PC-3 (cell line): Measurements from ENCODE around the gene ACD. TPM values are rescaled to one million over a fixed set of nuclear protein-coding genes. Genes with fewer than 3 reads are reported as not detected.

Experiments used
- ATAC-seq: fragments of 200-7000 bp; cut with Tn5 transposase; 2 replicates; pipeline ENCODE4 v1.9.1; 2020; ENCODE audit warnings: mild to moderate bottlenecking, moderate library complexity
- BruUV-seq: library from RNA; stranded (reverse); fragments of 400-500 nt; replicated peaks from 2 replicates; lab custom pipeline; 2021; lab: Mats Ljungman, UMichigan
- CTCF ChIA-PET: fragments of 300-600 bp; sonication (Branson Sonifier 250); formaldehyde crosslinking; loops from one replicate; lab custom pipeline; 2022; ENCODE audit warnings: antibody characterized with exemption; lab: Charles Lee
- POLR2A ChIA-PET: fragments of 300-600 bp; sonication (Branson Sonifier 250); formaldehyde crosslinking; loops from one replicate; lab custom pipeline; 2022; ENCODE audit warnings: antibody characterized with exemption; ENCODE audit not compliant: unreplicated experiment; lab: Charles Lee
- DNase-seq: peaks from one replicate; pipeline ENCODE4 v3.0.0-alpha.2; 2015
- H2AFZ ChIP-seq: fragments of 300-600 bp; sonication (generic); 2 replicates; pipeline ENCODE4 v1.6.0; 2016; ENCODE audit warnings: antibody characterized with exemption, low read length
- H3F3A ChIP-seq: fragments of 300-600 bp; sonication (generic); one replicate; pipeline ENCODE4 v1.6.0; 2017; ENCODE audit warnings: antibody characterized with exemption, low read length, control low read depth, mild to moderate bottlenecking; ENCODE audit not compliant: unreplicated experiment
- H3K27ac ChIP-seq: fragments of 300-600 bp; sonication (generic); 2 replicates; pipeline ENCODE4 v1.5.1; 2016; ENCODE audit warnings: mild to moderate bottlenecking, low read length
- H3K27me3 ChIP-seq: fragments of 300-600 bp; sonication (generic); 2 replicates; pipeline ENCODE4 v1.6.1; 2016; ENCODE audit warnings: low read length, mixed read lengths
- H3K36me3 ChIP-seq: fragments of 300-600 bp; sonication (generic); 2 replicates; pipeline ENCODE4 v1.6.1; 2016; ENCODE audit warnings: low read depth, mixed run types, low read length, mixed read lengths
- H3K4me1 ChIP-seq: fragments of 300-600 bp; sonication (generic); 2 replicates; pipeline ENCODE4 v1.5.1; 2016; ENCODE audit warnings: low read length; ENCODE audit not compliant: insufficient read depth
- H3K4me2 ChIP-seq: fragments of 300-600 bp; sonication (generic); 2 replicates; pipeline ENCODE4 v1.6.0; 2016; ENCODE audit warnings: low read length
- H3K4me3 ChIP-seq: fragments of 300-600 bp; sonication (generic); 2 replicates; pipeline ENCODE4 v1.5.1; 2016; ENCODE audit warnings: mild to moderate bottlenecking, low read length, mixed read lengths
- H3K79me2 ChIP-seq: fragments of 300-600 bp; sonication (generic); 2 replicates; pipeline ENCODE4 v1.6.1; 2017; ENCODE audit warnings: low read length, mixed read lengths
- H3K9ac ChIP-seq: fragments of 300-600 bp; sonication (generic); 2 replicates; pipeline ENCODE4 v1.6.0; 2016; ENCODE audit warnings: mild to moderate bottlenecking, low read length
- H3K9me2 ChIP-seq: fragments of 300-600 bp; sonication (generic); replicated peaks from 2 replicates; pipeline ENCODE4 v1.6.1; 2016; ENCODE audit warnings: mixed run types, low read length, mixed read lengths
- H3K9me3 ChIP-seq: fragments of 300-600 bp; sonication (generic); 2 replicates; pipeline ENCODE4 v1.6.1; 2016; ENCODE audit warnings: low read length, mixed read lengths
- H4K20me1 ChIP-seq: fragments of 300-600 bp; sonication (generic); 2 replicates; pipeline ENCODE4 v1.6.1; 2016; ENCODE audit warnings: low read length, mixed read lengths
- EZH2 ChIP-seq: fragments of 300-600 bp; sonication (generic); IDR thresholded peaks from one replicate; pipeline ENCODE4 v1.6.1; 2017; ENCODE audit warnings: antibody characterized with exemption, mild to moderate bottlenecking, low read length; ENCODE audit not compliant: unreplicated experiment
- EZH2phosphoT487 ChIP-seq: fragments of 300-600 bp; sonication (generic); IDR thresholded peaks from 2 replicates; pipeline ENCODE4 v1.6.1; 2018; ENCODE audit warnings: mild to moderate bottlenecking, antibody characterized with exemption, low read length, borderline replicate concordance
- intact Hi-C: fragments of 100-400 bp; cut with micrococcal nuclease; formaldehyde crosslinking; loops from 2 replicates; pipeline ENCODE4 v1.9.0; 2023
- total RNA-seq: library from RNA; depleted of rRNA; stranded (reverse); fragments of >200 nt; gene quantifications from 2 replicates; pipeline ENCODE4 v1.2.3, GENCODE V29; 2014
- TF ChIP-seq, protein P1 (sequence below): fragments of 300-600 bp; sonication (generic); conservative IDR thresholded peaks from 2 replicates; pipeline ENCODE4 v1.5.1; 2017; ENCODE audit warnings: antibody characterized with exemption, low read depth, mild to moderate bottlenecking, low read length

The ACD gene
- total RNA-seq, 1 experiment from 2014 or later = 26.3 TPM

DNA sequence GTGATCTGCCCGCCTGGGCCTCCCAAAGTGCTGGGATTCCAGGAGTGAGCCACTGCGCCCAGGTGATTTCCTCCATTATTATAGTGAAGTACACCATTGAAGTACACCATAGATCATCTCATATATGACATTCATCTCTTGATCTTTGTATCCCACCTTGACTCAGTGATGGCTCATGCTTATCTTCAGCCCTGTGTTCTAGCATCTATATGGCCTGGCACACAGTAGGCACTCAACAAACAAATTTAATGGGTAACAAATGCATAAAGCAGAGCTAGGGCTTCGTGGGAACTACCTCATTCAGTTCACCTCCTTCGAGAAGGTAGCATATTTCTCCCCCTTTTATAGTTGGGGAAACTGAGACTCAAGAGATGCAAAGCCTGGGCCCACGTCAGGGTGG lies 5.5 kb upstream of the ACD start:
- ATAC-seq = no peak
- no peak for DNase-seq
- Histone ChIP-seq H3K36me3 (no peaks in the 10 kb centered on the region), H3K9me2 (no peaks in the 10 kb centered on the region), H3K9me3 (no peaks in the 10 kb centered on the region), H3K79me2 (no peaks in the 10 kb centered on the region), H3K27me3 (no peaks in the 10 kb centered on the region), H3K4me3 (peak overlapping the region; percentile 68), H3K4me1 (no peaks in the 10 kb centered on the region; the same call in 1 of the 2 replicates), H3F3A (no peaks in the 10 kb centered on the region), H4K20me1 (no peaks in the 10 kb centered on the region), H2AFZ (peak overlapping the region; percentile 73; the same call in 1 of the 2 replicates), H3K4me2 (peak overlapping the region; percentile 90), H3K27ac (no peak overlapping the region), H3K9ac (peak overlapping the region; percentile 52; the same call in 1 of the 2 replicates)
- intact Hi-C loops = no loop called here
- no TSS peak for BruUV-seq
- TF ChIP-seq EZH2phosphoT487 (no peak), EZH2 (no peak)
- TF ChIP-seq, protein P1, sequence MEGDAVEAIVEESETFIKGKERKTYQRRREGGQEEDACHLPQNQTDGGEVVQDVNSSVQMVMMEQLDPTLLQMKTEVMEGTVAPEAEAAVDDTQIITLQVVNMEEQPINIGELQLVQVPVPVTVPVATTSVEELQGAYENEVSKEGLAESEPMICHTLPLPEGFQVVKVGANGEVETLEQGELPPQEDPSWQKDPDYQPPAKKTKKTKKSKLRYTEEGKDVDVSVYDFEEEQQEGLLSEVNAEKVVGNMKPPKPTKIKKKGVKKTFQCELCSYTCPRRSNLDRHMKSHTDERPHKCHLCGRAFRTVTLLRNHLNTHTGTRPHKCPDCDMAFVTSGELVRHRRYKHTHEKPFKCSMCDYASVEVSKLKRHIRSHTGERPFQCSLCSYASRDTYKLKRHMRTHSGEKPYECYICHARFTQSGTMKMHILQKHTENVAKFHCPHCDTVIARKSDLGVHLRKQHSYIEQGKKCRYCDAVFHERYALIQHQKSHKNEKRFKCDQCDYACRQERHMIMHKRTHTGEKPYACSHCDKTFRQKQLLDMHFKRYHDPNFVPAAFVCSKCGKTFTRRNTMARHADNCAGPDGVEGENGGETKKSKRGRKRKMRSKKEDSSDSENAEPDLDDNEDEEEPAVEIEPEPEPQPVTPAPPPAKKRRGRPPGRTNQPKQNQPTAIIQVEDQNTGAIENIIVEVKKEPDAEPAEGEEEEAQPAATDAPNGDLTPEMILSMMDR = no peak
- CTCF ChIA-PET = no interaction called here
- POLR2A ChIA-PET = no interaction called here

DNA sequence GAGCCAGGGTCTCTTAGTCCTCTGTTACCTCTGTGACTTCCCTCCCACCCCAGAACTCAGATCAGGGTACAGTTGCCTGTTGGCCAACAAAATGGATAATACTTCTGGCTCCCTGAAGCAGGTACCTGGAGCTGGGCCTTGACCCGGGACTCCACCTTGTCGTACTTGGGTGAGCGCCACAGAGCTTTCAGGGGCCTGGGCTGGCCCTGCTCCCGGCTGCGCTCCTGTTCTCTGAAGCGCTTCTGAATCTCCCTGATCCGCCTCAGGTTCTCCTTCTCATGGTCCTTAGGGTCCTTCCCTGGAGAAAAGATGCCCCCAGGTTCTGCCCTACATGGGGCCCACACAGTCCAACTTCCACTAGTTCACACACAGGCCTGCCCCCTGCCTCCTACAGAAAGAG lies 4.8 kb upstream of the ACD start:
- ATAC-seq = no peak
- intact Hi-C loops = no loop called here
- CTCF ChIA-PET = no interaction called here

DNA sequence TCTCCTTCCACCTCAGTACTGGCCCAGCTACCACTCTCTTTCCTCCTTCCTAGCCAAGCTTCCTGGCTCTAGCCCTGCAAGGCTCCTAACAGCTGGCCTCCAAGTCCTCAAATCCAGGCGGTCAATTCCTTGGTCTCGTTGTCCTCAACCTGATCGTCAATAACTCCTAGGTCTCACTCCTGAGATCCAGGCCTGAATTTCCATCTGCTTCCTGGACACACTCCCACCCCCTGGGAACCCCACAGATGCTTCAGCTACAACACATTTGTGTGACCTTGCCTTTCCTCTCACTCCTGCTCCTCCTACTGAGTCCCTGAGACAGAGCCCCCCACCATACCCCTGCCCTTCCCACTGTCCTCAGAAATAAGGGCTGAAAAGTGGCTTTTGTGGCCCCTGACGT lies 4.2 kb upstream of the ACD start:
- H3K27ac ChIP-seq = no peak overlapping the region
- peaks cover 6% of the 10 kb centered on the region for H3K79me2 ChIP-seq
- intact Hi-C loops = no loop called here
- H4K20me1 ChIP-seq = no peaks in the 10 kb centered on the region
- BruUV-seq = no TSS peak
- no peak for ATAC-seq
- ChIA-PET POLR2A (no interaction called here), CTCF (no interaction called here)
- no peaks in the 10 kb centered on the region for H3K36me3 ChIP-seq
- H3K9ac ChIP-seq = no peak overlapping the region
- TF ChIP-seq EZH2 = no peak
- TF ChIP-seq EZH2phosphoT487 = no peak
- TF ChIP-seq, protein P1 = no peak
- H3K4me1 ChIP-seq = peaks cover under 1% of the 10 kb centered on the region; the same call in 1 of the 2 replicates
- H3K9me2 ChIP-seq = no peaks in the 10 kb centered on the region
- no peak overlapping the region for H3K4me3 ChIP-seq
- H3F3A ChIP-seq = peaks cover 3% of the 10 kb centered on the region
- no peaks in the 10 kb centered on the region for H3K27me3 ChIP-seq
- no peak overlapping the region for H3K4me2 ChIP-seq
- no peak overlapping the region for H2AFZ ChIP-seq
- no peaks in the 10 kb centered on the region for H3K9me3 ChIP-seq
- no peak for DNase-seq

More for the DNA sequence above, 4.8 kb upstream of the ACD start:
- DNase-seq = no peak
- peaks cover 3% of the 10 kb centered on the region for H3F3A ChIP-seq
- H3K27me3 ChIP-seq = no peaks in the 10 kb centered on the region
- no peaks in the 10 kb centered on the region for H3K36me3 ChIP-seq
- no peaks in the 10 kb centered on the region for H3K9me3 ChIP-seq
- no peaks in the 10 kb centered on the region; the same call in 1 of the 2 replicates for H3K4me1 ChIP-seq
- POLR2A ChIA-PET = no interaction called here
- no TSS peak for BruUV-seq
- H3K9ac ChIP-seq = no peak overlapping the region
- H3K27ac ChIP-seq = no peak overlapping the region
- no peak overlapping the region for H3K4me3 ChIP-seq
- no peaks in the 10 kb centered on the region for H3K79me2 ChIP-seq
- H3K9me2 ChIP-seq = no peaks in the 10 kb centered on the region
- H4K20me1 ChIP-seq = no peaks in the 10 kb centered on the region
- H3K4me2 ChIP-seq = no peak overlapping the region
- TF ChIP-seq EZH2phosphoT487 (no peak), EZH2 (no peak)
- TF ChIP-seq, protein P1 = no peak
- no peak overlapping the region for H2AFZ ChIP-seq
